HepG2 (cell line): ENCODE results near the gene ADGRD1. TPM values are rescaled to one million over a fixed set of nuclear protein-coding genes. Genes with fewer than 3 reads are reported as not detected.

Source experiments
- ATAC-seq: fragments of 200-7000 bp; cut with Tn5 transposase; 3 replicates; pipeline ENCODE4 v1.9.1; 2020; ENCODE audit warnings: mild to moderate bottlenecking, moderate library complexity
- BruUV-seq: library from RNA; stranded (reverse); fragments of 400-500 nt; replicated peaks from 2 replicates; lab custom pipeline; 2021; lab: Mats Ljungman, UMichigan
- CTCF ChIA-PET: fragments of 300-600 bp; formaldehyde crosslinking; extraction: SDS; loops from one replicate; lab custom pipeline; 2021; ENCODE audit warnings: low total read pairs, inconsistent platforms, low intra/inter-chr PET ratio; lab: Yijun Ruan, JAX
- POLR2A ChIA-PET: fragments of 350-600 bp; sonication (Branson Sonifier 250); formaldehyde crosslinking; loops from one replicate; lab custom pipeline; 2020; ENCODE audit warnings: antibody characterized with exemption, inconsistent platforms; lab: Yijun Ruan, JAX
- DNase-seq: peaks from one replicate; pipeline ENCODE4 v3.0.0-alpha.2; 2015; ENCODE audit warnings: low spot score
- FAIRE-seq: peaks from 3 replicates; lab custom pipeline; 2011; peaks lifted over from hg19 to GRCh38; lab: Jason Lieb, UNC
- H2AFZ ChIP-seq: one replicate; pipeline ENCODE4 v1.6.1; 2011; ENCODE audit warnings: low read length, inconsistent platforms
- H3K27ac ChIP-seq: fragments of 300-600 bp; 3 replicates; pipeline ENCODE4 v1.8.0; 2011; ENCODE audit warnings: mixed run types, mild to moderate bottlenecking, mixed read lengths, low read length, inconsistent platforms; ENCODE audit not compliant: insufficient read depth; ENCODE audit errors: extremely low read length
- H3K27me3 ChIP-seq, 2 experiments: fragments of 200-600 bp in 1 of 2; 2 replicates in 1 of 2; 3 replicates in 1 of 2; pipeline versions ENCODE4 v1.6.0 to v1.8.0; 2011; ENCODE audit warnings: low read length in 2 of 2, mild to moderate bottlenecking in 2 of 2, moderate library complexity in 2 of 2, inconsistent platforms in 1 of 2; ENCODE audit not compliant: insufficient read depth in 2 of 2, control insufficient read depth in 1 of 2
- H3K36me3 ChIP-seq, 2 experiments: fragments of 200-600 bp in 1 of 2; replicated peaks in 1 of 2; 2 replicates in 1 of 2; 3 replicates in 1 of 2; pipeline versions ENCODE4 v1.5.1 to v1.8.0; 2011; ENCODE audit warnings: low read length in 2 of 2, inconsistent platforms in 1 of 2; ENCODE audit not compliant: insufficient read depth in 2 of 2, control insufficient read depth in 1 of 2
- H3K4me1 ChIP-seq: 2 replicates; pipeline ENCODE4 v1.5.1; 2012; ENCODE audit warnings: low read length, inconsistent platforms; ENCODE audit not compliant: insufficient read depth
- H3K4me2 ChIP-seq: 2 replicates; pipeline ENCODE4 v1.6.0; 2011; ENCODE audit warnings: low read depth, low read length, inconsistent platforms
- H3K4me3 ChIP-seq, 3 experiments: fragments of 200-600 bp in 1 of 3; sonication (generic), shearing (Covaris generic) in 1 of 3; replicated peaks in 1 of 3; 2 replicates each; pipeline ENCODE4 v1.5.1; 2011 to 2016; ENCODE audit warnings: low read length in 3 of 3, inconsistent platforms in 2 of 3, low read depth in 2 of 3, mild to moderate bottlenecking in 2 of 3, control low read depth in 1 of 3, mixed read lengths in 1 of 3; ENCODE audit not compliant: insufficient read depth in 1 of 3
- H3K79me2 ChIP-seq: one replicate; pipeline ENCODE4 v1.6.1; 2011; ENCODE audit warnings: low read length, inconsistent platforms; ENCODE audit not compliant: insufficient read depth
- H3K9ac ChIP-seq: 2 replicates; pipeline ENCODE4 v1.6.0; 2011; ENCODE audit warnings: mild to moderate bottlenecking, low read depth, low read length, inconsistent platforms; ENCODE audit not compliant: insufficient read depth
- H3K9me3 ChIP-seq: 2 replicates; pipeline ENCODE4 v1.5.1; 2012; ENCODE audit warnings: mild to moderate bottlenecking, low read length
- H4K20me1 ChIP-seq: 2 replicates; pipeline ENCODE4 v1.6.0; 2011; ENCODE audit warnings: inconsistent platforms, mild to moderate bottlenecking, low read length, moderate library complexity; ENCODE audit not compliant: insufficient read depth
- HNRNPL ChIP-seq: fragments of 200-400 bp; formaldehyde crosslinking; IDR thresholded peaks from 2 replicates; pipeline ENCODE4 v1.6.1; 2017; ENCODE audit warnings: mild to moderate bottlenecking, low read depth, low read length
- SCMH1 ChIP-seq: sonication (generic); formaldehyde crosslinking; IDR thresholded peaks from 2 replicates; pipeline ENCODE4 v1.9.0; 2021; ENCODE audit warnings: missing genetic modification reagents, mild to moderate bottlenecking, borderline replicate concordance
- STAG1 ChIP-seq: sonication (generic); formaldehyde crosslinking; IDR thresholded peaks from 2 replicates; pipeline ENCODE4 v1.4.0; 2020; ENCODE audit warnings: missing genetic modification reagents
- TCF12 ChIP-seq, 2 experiments: fragments of 450-650 bp in 1 of 2; sonication (generic) in 1 of 2; formaldehyde crosslinking in 1 of 2; IDR thresholded peaks; 2 replicates each; pipeline versions ENCODE4 v1.6.1 to v1.8.0; 2017 to 2022; ENCODE audit warnings: antibody characterized with exemption in 1 of 2, mild to moderate bottlenecking in 1 of 2, missing genetic modification reagents in 1 of 2, moderate library complexity in 1 of 2
- XRCC5 ChIP-seq: fragments of 200-400 bp; formaldehyde crosslinking; optimal IDR thresholded peaks from 2 replicates; pipeline ENCODE3; 2017; ENCODE audit warnings: mild to moderate bottlenecking, low read length
- ZNF232 ChIP-seq: sonication (generic); formaldehyde crosslinking; IDR thresholded peaks from 2 replicates; pipeline ENCODE4 v1.4.0; 2020; ENCODE audit warnings: missing genetic modification reagents, borderline replicate concordance
- ZNF569 ChIP-seq: sonication (generic); formaldehyde crosslinking; IDR thresholded peaks from 2 replicates; pipeline ENCODE4 v1.5.0; 2020; ENCODE audit warnings: mild to moderate bottlenecking, missing genetic modification reagents, moderate library complexity, borderline replicate concordance
- ZNF788 ChIP-seq: sonication (generic); formaldehyde crosslinking; IDR thresholded peaks from 2 replicates; pipeline ENCODE4 v1.5.0; 2020; ENCODE audit warnings: mild to moderate bottlenecking, missing genetic modification reagents, borderline replicate concordance
- WGBS: methylation state at CpG from one replicate; pipeline ENCODE4 v1.1.6; 2017; ENCODE audit warnings: low lambda C conversion rate; 5-methylcytosine and 5-hydroxymethylcytosine counted together
- in situ Hi-C: cut with HindIII; loops from 2 replicates; pipeline ENCODE4 v1.10.0; 2017; ENCODE audit warnings: low pct_unique_long_range_greater_than_20kb; ENCODE audit not compliant: extremely low pct_ligation_motif_present
- intact Hi-C: fragments of 100-400 bp; cut with micrococcal nuclease; formaldehyde crosslinking; loops from one replicate; pipeline ENCODE4 v1.10.0; 2022; ENCODE audit not compliant: unreplicated experiment
- polyA plus RNA-seq, 8 experiments: library from polyadenylated mRNA; depleted of rRNA in 3 of 8; stranded (reverse) in 7 of 8; unstranded in 1 of 8; fragments of >200 nt; fragmentation: Illumina TruSeq in 4 of 8; extraction: Trizol in 4 of 8; gene quantifications; 2 replicates each; pipeline versions ENCODE4 v1.2.1 to v1.2.3, GENCODE V29; 2011 to 2016; ENCODE audit warnings: low read depth in 4 of 8, missing spikeins in 1 of 8, mixed read lengths in 1 of 8; ENCODE audit not compliant: insufficient read depth in 1 of 8
- total RNA-seq, 5 experiments: library from RNA; depleted of rRNA; stranded (reverse); fragments of >200 nt; fragmentation: Illumina TruSeq; extraction: Trizol; gene quantifications; 2 replicates each; pipeline ENCODE4 v1.2.3, GENCODE V29; 2016; ENCODE audit warnings: low read depth in 1 of 5
- TF ChIP-seq, protein P1 (sequence below): sonication (generic); formaldehyde crosslinking; IDR thresholded peaks from 2 replicates; pipeline ENCODE4 v1.5.0; 2020; ENCODE audit warnings: missing genetic modification reagents
- TF ChIP-seq, protein P2 (sequence below): sonication (generic); formaldehyde crosslinking; IDR thresholded peaks from 2 replicates; pipeline ENCODE4 v1.5.0; 2020; ENCODE audit warnings: mild to moderate bottlenecking, missing genetic modification reagents
- TF ChIP-seq, protein P3 (sequence below): sonication (generic); formaldehyde crosslinking; IDR thresholded peaks from 2 replicates; pipeline ENCODE4 v1.8.0; 2022; ENCODE audit warnings: mild to moderate bottlenecking, missing genetic modification reagents; ENCODE audit not compliant: insufficient replicate concordance
- TF ChIP-seq, protein P4 (sequence below): sonication (generic); formaldehyde crosslinking; IDR thresholded peaks from 2 replicates; pipeline ENCODE4 v1.5.0; 2020; ENCODE audit warnings: mild to moderate bottlenecking, missing genetic modification reagents
- TF ChIP-seq, protein P5 (sequence below): IDR thresholded peaks from 2 replicates; pipeline ENCODE4 v1.6.1; 2016

ADGRD1 gene
- total and polyA plus RNA-seq, 2 of the 13 experiments (the other 11 are each of a cell fraction or from before 2014, with no cell fraction given) = 0.46 to 12.4 TPM

DNA sequence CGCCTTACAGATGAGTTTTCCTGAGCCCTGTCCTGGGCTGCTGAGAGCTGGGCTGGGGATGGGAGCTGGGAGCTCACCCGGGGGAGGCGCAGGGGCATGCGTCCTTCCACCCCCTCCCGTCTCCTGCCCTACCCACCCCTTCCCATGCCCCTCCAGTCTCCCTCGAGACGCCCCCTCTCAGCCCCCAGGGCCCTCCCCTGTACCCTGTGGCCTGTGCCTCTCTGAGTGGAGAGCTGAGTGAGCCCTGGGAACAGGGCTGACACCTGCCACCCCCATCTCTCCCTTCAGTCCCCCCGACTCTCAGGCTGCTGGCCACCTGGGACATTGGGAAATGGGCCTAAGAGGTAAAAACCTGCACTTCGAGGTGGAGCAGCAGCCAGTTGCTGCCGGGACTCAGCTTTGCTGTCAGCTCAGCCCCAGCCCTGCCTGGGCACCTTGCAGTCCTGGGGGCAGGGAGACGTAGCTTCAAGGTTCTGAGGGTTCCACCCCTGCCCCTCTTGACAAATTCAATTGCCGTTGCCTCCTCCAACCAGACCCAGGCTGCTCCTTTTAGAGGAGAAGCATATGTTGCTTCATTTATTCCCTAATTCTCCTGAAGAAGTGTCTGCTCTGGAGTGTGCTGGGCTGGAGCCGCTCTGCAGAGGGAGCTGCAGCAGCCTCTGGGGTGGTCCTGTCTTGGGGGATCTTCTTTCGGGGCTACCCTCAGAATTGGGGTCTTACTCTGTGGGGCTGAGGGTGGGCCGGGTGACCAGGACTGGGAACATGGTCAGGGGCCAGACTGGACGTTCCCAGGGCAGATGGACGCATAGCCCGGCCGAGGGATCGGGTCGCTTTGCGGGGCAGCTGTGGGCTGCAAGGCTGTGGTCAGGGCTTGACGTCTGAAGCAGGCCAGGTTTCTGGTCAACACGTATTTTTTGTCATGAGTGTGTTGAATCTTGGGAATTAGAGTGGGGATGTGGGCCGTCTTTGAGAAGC lies 141.4 kb downstream of the ADGRD1 start:
- TF ChIP-seq HNRNPL (no peak), SCMH1 (no peak), TCF12 (IDR thresholded peaks at IDR 0.05) (no peak), TCF12 (CRISPR knock-in tag; IDR thresholded peaks at IDR 0.05) (no peak), ZNF788 (CRISPR knock-in tag) (no peak), XRCC5 (no peak), ZNF569 (no peak), ZNF232 (CRISPR knock-in tag) (no peak), STAG1 (CRISPR knock-in tag) (no peak)
- TF ChIP-seq, protein P1, sequence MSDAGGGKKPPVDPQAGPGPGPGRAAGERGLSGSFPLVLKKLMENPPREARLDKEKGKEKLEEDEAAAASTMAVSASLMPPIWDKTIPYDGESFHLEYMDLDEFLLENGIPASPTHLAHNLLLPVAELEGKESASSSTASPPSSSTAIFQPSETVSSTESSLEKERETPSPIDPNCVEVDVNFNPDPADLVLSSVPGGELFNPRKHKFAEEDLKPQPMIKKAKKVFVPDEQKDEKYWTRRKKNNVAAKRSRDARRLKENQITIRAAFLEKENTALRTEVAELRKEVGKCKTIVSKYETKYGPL = no peak
- TF ChIP-seq, protein P2, sequence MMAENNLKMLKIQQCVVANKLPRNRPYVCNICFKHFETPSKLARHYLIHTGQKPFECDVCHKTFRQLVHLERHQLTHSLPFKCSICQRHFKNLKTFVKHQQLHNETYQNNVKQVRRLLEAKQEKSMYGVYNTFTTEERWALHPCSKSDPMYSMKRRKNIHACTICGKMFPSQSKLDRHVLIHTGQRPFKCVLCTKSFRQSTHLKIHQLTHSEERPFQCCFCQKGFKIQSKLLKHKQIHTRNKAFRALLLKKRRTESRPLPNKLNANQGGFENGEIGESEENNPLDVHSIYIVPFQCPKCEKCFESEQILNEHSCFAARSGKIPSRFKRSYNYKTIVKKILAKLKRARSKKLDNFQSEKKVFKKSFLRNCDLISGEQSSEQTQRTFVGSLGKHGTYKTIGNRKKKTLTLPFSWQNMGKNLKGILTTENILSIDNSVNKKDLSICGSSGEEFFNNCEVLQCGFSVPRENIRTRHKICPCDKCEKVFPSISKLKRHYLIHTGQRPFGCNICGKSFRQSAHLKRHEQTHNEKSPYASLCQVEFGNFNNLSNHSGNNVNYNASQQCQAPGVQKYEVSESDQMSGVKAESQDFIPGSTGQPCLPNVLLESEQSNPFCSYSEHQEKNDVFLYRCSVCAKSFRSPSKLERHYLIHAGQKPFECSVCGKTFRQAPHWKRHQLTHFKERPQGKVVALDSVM (CRISPR knock-in tag) = no peak
- TF ChIP-seq, protein P3, sequence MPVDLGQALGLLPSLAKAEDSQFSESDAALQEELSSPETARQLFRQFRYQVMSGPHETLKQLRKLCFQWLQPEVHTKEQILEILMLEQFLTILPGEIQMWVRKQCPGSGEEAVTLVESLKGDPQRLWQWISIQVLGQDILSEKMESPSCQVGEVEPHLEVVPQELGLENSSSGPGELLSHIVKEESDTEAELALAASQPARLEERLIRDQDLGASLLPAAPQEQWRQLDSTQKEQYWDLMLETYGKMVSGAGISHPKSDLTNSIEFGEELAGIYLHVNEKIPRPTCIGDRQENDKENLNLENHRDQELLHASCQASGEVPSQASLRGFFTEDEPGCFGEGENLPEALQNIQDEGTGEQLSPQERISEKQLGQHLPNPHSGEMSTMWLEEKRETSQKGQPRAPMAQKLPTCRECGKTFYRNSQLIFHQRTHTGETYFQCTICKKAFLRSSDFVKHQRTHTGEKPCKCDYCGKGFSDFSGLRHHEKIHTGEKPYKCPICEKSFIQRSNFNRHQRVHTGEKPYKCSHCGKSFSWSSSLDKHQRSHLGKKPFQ (CRISPR knock-in tag) = no peak
- TF ChIP-seq, protein P4, sequence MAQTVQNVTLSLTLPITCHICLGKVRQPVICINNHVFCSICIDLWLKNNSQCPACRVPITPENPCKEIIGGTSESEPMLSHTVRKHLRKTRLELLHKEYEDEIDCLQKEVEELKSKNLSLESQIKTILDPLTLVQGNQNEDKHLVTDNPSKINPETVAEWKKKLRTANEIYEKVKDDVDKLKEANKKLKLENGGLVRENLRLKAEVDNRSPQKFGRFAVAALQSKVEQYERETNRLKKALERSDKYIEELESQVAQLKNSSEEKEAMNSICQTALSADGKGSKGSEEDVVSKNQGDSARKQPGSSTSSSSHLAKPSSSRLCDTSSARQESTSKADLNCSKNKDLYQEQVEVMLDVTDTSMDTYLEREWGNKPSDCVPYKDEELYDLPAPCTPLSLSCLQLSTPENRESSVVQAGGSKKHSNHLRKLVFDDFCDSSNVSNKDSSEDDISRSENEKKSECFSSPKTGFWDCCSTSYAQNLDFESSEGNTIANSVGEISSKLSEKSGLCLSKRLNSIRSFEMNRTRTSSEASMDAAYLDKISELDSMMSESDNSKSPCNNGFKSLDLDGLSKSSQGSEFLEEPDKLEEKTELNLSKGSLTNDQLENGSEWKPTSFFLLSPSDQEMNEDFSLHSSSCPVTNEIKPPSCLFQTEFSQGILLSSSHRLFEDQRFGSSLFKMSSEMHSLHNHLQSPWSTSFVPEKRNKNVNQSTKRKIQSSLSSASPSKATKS (CRISPR knock-in tag) = no peak
- TF ChIP-seq, protein P5, sequence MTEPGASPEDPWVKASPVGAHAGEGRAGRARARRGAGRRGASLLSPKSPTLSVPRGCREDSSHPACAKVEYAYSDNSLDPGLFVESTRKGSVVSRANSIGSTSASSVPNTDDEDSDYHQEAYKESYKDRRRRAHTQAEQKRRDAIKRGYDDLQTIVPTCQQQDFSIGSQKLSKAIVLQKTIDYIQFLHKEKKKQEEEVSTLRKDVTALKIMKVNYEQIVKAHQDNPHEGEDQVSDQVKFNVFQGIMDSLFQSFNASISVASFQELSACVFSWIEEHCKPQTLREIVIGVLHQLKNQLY (CRISPR knock-in tag) = no peak
- TF ChIP-seq, all 625 proteins: peak for 0
- Histone ChIP-seq H3K4me3 (no peak overlapping the region), H3K4me2 (no peak overlapping the region), H3K36me3 (no peaks in the 10 kb centered on the region), H3K79me2 (no peaks in the 10 kb centered on the region), H3K9me3 (no peaks in the 10 kb centered on the region), H4K20me1 (no peaks in the 10 kb centered on the region), H3K9ac (no peak overlapping the region), H3K4me1 (peaks cover 8% of the 10 kb centered on the region; the same call in 1 of the 2 replicates), H3K27ac (no peak overlapping the region), H2AFZ (no peak overlapping the region), H3K27me3 (no peaks in the 10 kb centered on the region)
- POLR2A ChIA-PET = no interaction called here
- FAIRE-seq (no peak), DNase-seq (no peak), ATAC-seq (no peak)
- no TSS peak for BruUV-seq
- intact Hi-C loops = no loop called here
- CTCF ChIA-PET = no interaction called here
- in situ Hi-C loops = no loop called here
- WGBS = 74% methylated on average over 22 of the region's 25 CpGs
